PC-3 (cell line): ENCODE measurements around the gene LTN1. TPM values are rescaled to one million over a fixed set of nuclear protein-coding genes. Genes with fewer than 3 reads are reported as not detected.

ENCODE experiments used
- ATAC-seq: fragments of 200-7000 bp; cut with Tn5 transposase; 2 replicates; pipeline ENCODE4 v1.9.1; 2020; ENCODE audit warnings: mild to moderate bottlenecking, moderate library complexity
- BruUV-seq: library from RNA; stranded (reverse); fragments of 400-500 nt; replicated peaks from 2 replicates; lab custom pipeline; 2021; lab: Mats Ljungman, UMichigan
- CTCF ChIA-PET: fragments of 300-600 bp; sonication (Branson Sonifier 250); formaldehyde crosslinking; loops from one replicate; lab custom pipeline; 2022; ENCODE audit warnings: antibody characterized with exemption; lab: Charles Lee
- POLR2A ChIA-PET: fragments of 300-600 bp; sonication (Branson Sonifier 250); formaldehyde crosslinking; loops from one replicate; lab custom pipeline; 2022; ENCODE audit warnings: antibody characterized with exemption; ENCODE audit not compliant: unreplicated experiment; lab: Charles Lee
- DNase-seq: peaks from one replicate; pipeline ENCODE4 v3.0.0-alpha.2; 2015
- H2AFZ ChIP-seq: fragments of 300-600 bp; sonication (generic); 2 replicates; pipeline ENCODE4 v1.6.0; 2016; ENCODE audit warnings: antibody characterized with exemption, low read length
- H3F3A ChIP-seq: fragments of 300-600 bp; sonication (generic); one replicate; pipeline ENCODE4 v1.6.0; 2017; ENCODE audit warnings: antibody characterized with exemption, low read length, control low read depth, mild to moderate bottlenecking; ENCODE audit not compliant: unreplicated experiment
- H3K27ac ChIP-seq: fragments of 300-600 bp; sonication (generic); 2 replicates; pipeline ENCODE4 v1.5.1; 2016; ENCODE audit warnings: mild to moderate bottlenecking, low read length
- H3K27me3 ChIP-seq: fragments of 300-600 bp; sonication (generic); 2 replicates; pipeline ENCODE4 v1.6.1; 2016; ENCODE audit warnings: low read length, mixed read lengths
- H3K36me3 ChIP-seq: fragments of 300-600 bp; sonication (generic); 2 replicates; pipeline ENCODE4 v1.6.1; 2016; ENCODE audit warnings: low read depth, mixed run types, low read length, mixed read lengths
- H3K4me1 ChIP-seq: fragments of 300-600 bp; sonication (generic); 2 replicates; pipeline ENCODE4 v1.5.1; 2016; ENCODE audit warnings: low read length; ENCODE audit not compliant: insufficient read depth
- H3K4me2 ChIP-seq: fragments of 300-600 bp; sonication (generic); 2 replicates; pipeline ENCODE4 v1.6.0; 2016; ENCODE audit warnings: low read length
- H3K4me3 ChIP-seq: fragments of 300-600 bp; sonication (generic); 2 replicates; pipeline ENCODE4 v1.5.1; 2016; ENCODE audit warnings: mild to moderate bottlenecking, low read length, mixed read lengths
- H3K79me2 ChIP-seq: fragments of 300-600 bp; sonication (generic); 2 replicates; pipeline ENCODE4 v1.6.1; 2017; ENCODE audit warnings: low read length, mixed read lengths
- H3K9ac ChIP-seq: fragments of 300-600 bp; sonication (generic); 2 replicates; pipeline ENCODE4 v1.6.0; 2016; ENCODE audit warnings: mild to moderate bottlenecking, low read length
- H3K9me2 ChIP-seq: fragments of 300-600 bp; sonication (generic); replicated peaks from 2 replicates; pipeline ENCODE4 v1.6.1; 2016; ENCODE audit warnings: mixed run types, low read length, mixed read lengths
- H3K9me3 ChIP-seq: fragments of 300-600 bp; sonication (generic); 2 replicates; pipeline ENCODE4 v1.6.1; 2016; ENCODE audit warnings: low read length, mixed read lengths
- H4K20me1 ChIP-seq: fragments of 300-600 bp; sonication (generic); 2 replicates; pipeline ENCODE4 v1.6.1; 2016; ENCODE audit warnings: low read length, mixed read lengths
- EZH2 ChIP-seq: fragments of 300-600 bp; sonication (generic); IDR thresholded peaks from one replicate; pipeline ENCODE4 v1.6.1; 2017; ENCODE audit warnings: antibody characterized with exemption, mild to moderate bottlenecking, low read length; ENCODE audit not compliant: unreplicated experiment
- EZH2phosphoT487 ChIP-seq: fragments of 300-600 bp; sonication (generic); IDR thresholded peaks from 2 replicates; pipeline ENCODE4 v1.6.1; 2018; ENCODE audit warnings: mild to moderate bottlenecking, antibody characterized with exemption, low read length, borderline replicate concordance
- intact Hi-C: fragments of 100-400 bp; cut with micrococcal nuclease; formaldehyde crosslinking; loops from 2 replicates; pipeline ENCODE4 v1.9.0; 2023
- total RNA-seq: library from RNA; depleted of rRNA; stranded (reverse); fragments of >200 nt; gene quantifications from 2 replicates; pipeline ENCODE4 v1.2.3, GENCODE V29; 2014
- TF ChIP-seq, protein P1 (sequence below): fragments of 300-600 bp; sonication (generic); conservative IDR thresholded peaks from 2 replicates; pipeline ENCODE4 v1.5.1; 2017; ENCODE audit warnings: antibody characterized with exemption, low read depth, mild to moderate bottlenecking, low read length

Gene LTN1
- total RNA-seq, 1 experiment from 2014 or later: 21.0 TPM

DNA sequence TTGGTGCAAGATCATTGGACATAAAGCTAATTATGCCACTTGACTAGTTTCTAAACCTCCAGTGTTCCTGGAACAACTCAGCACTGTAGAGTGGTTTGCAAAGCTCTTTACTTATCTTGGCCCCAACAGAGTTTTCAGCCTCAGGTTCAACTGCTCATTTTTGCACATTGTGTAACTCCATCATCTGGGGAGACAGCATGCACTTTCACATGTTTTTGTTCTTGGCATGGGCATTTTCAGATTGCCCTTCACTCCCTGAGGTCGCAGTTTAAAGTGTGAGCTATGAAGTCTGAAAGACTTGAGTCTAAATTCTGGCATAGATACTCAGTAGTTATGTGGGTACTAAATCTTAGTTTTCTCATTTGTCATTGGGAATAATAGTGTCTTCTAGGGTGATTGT, 36.8 kb upstream of the LTN1 start:
- Histone ChIP-seq H3F3A (no peaks in the 10 kb centered on the region), H3K9me3 (no peaks in the 10 kb centered on the region), H3K27ac (no peak overlapping the region), H3K4me1 (peaks cover 10% of the 10 kb centered on the region; the same call in 1 of the 2 replicates), H3K9me2 (no peaks in the 10 kb centered on the region), H3K4me2 (no peak overlapping the region), H2AFZ (no peak overlapping the region), H3K27me3 (no peaks in the 10 kb centered on the region), H4K20me1 (no peaks in the 10 kb centered on the region), H3K4me3 (no peak overlapping the region), H3K79me2 (peaks cover 30% of the 10 kb centered on the region), H3K9ac (no peak overlapping the region), H3K36me3 (peaks cover 35% of the 10 kb centered on the region)
- intact Hi-C loops: no loop called here
- TF ChIP-seq, protein P1, sequence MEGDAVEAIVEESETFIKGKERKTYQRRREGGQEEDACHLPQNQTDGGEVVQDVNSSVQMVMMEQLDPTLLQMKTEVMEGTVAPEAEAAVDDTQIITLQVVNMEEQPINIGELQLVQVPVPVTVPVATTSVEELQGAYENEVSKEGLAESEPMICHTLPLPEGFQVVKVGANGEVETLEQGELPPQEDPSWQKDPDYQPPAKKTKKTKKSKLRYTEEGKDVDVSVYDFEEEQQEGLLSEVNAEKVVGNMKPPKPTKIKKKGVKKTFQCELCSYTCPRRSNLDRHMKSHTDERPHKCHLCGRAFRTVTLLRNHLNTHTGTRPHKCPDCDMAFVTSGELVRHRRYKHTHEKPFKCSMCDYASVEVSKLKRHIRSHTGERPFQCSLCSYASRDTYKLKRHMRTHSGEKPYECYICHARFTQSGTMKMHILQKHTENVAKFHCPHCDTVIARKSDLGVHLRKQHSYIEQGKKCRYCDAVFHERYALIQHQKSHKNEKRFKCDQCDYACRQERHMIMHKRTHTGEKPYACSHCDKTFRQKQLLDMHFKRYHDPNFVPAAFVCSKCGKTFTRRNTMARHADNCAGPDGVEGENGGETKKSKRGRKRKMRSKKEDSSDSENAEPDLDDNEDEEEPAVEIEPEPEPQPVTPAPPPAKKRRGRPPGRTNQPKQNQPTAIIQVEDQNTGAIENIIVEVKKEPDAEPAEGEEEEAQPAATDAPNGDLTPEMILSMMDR: no peak
- TF ChIP-seq EZH2phosphoT487: no peak
- TF ChIP-seq EZH2: no peak
- no peak for ATAC-seq
- no TSS peak for BruUV-seq
- POLR2A ChIA-PET: no interaction called here
- CTCF ChIA-PET: no interaction called here
- DNase-seq: no peak

DNA sequence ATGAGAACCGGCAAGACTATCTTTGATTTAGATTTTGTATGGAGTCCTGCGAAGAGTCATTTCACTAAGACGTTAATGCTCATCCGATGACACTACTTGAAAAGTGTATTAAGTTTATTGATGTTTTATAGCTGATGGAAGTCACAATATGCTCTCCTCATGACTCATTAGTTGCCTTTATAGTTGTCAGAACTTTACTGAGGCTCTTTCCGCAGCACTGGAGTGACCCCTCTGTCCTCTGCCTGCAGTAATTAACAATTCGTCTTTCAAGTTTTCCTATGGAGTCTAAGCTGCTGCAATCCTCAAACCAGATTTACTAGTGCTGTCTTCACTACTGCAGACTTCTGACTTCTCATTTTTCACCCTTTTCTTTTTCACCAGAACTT, 32.6 kb upstream of the LTN1 start:
- Histone ChIP-seq H3K27me3 (no peaks in the 10 kb centered on the region), H3K9me3 (no peaks in the 10 kb centered on the region), H3K79me2 (peaks cover 30% of the 10 kb centered on the region), H4K20me1 (no peaks in the 10 kb centered on the region), H3K9me2 (no peaks in the 10 kb centered on the region), H2AFZ (peak overlapping the region; percentile 87), H3K27ac (peak overlapping the region; percentile 89), H3K9ac (peak overlapping the region; percentile 95), H3K4me3 (peak overlapping the region; percentile 78), H3K36me3 (peaks cover 9% of the 10 kb centered on the region; the same call in 1 of the 2 replicates), H3K4me2 (peak overlapping the region; percentile 92), H3K4me1 (peaks cover 15% of the 10 kb centered on the region), H3F3A (no peaks in the 10 kb centered on the region)
- CTCF ChIA-PET: no interaction called here
- TF ChIP-seq EZH2phosphoT487 (no peak), EZH2 (no peak)
- TF ChIP-seq, protein P1: no peak
- intact Hi-C loops: loop anchor here (2.0 kb wide), 2 partner anchors 33 to 47 kb away; partner anchors contain the start of genes CCT8 and LTN1
- DNase-seq (peak; percentile 39), ATAC-seq (peak; percentile 39)
- POLR2A ChIA-PET: interaction anchor here (0.6 to 1.7 kb wide), 5 partner anchors 23 to 1382 kb away, joined by 3 to 15 read pairs (median 6); partner anchors contain the start of gene LTN1
- TSS peak; percentile 59 for BruUV-seq
